ENCODE results near the gene ACTR1B.
"Not testable (repeated sequence)": the region's sequence is repeated elsewhere in the genome, so short reads cannot be mapped to it uniquely, and the experiment has no call there.

The ACTR1B gene

GRCh38 chr2:97611895-97612294, 51.9 kb downstream of the ACTR1B start:
- H4K20me1 ChIP-seq (ENCODE audit: insufficient read depth, low read length, poor library complexity, severe bottlenecking); H3K36me3 ChIP-seq (ENCODE audit: insufficient read depth, low read length); H2AFZ ChIP-seq (ENCODE audit: low read length); H3K9me3 ChIP-seq (ENCODE audit: insufficient read depth, low read depth, low read length); H3F3A ChIP-seq (ENCODE audit: low read depth); H3K4me3 ChIP-seq (ENCODE audit: low read length, poor library complexity, severe bottlenecking); H3K4me2 ChIP-seq (ENCODE audit: low read depth, low read length, poor library complexity, severe bottlenecking); H3K9me2 ChIP-seq (replicated peaks; ENCODE audit: low read depth, low read length); H3K79me2 ChIP-seq (ENCODE audit: insufficient read depth, low read length); H3K9ac ChIP-seq (ENCODE audit: low read depth, low read length, poor library complexity, severe bottlenecking); H3K4me1 ChIP-seq (ENCODE audit: insufficient read depth, low read length, poor library complexity, severe bottlenecking); H3K27me3 ChIP-seq (ENCODE audit: insufficient read depth, low read length, poor library complexity, severe bottlenecking): not testable (repeated sequence)

- H3K9ac ChIP-seq (ENCODE audit: low read depth, low read length, poor library complexity, severe bottlenecking); H4K20me1 ChIP-seq (ENCODE audit: insufficient read depth, low read length, poor library complexity, severe bottlenecking); H3K9me2 ChIP-seq (replicated peaks; ENCODE audit: low read depth, low read length); H3K4me3 ChIP-seq (ENCODE audit: low read length, poor library complexity, severe bottlenecking); H2AFZ ChIP-seq (ENCODE audit: low read length); H3K79me2 ChIP-seq (ENCODE audit: insufficient read depth, low read length); H3K4me2 ChIP-seq (ENCODE audit: low read depth, low read length, poor library complexity, severe bottlenecking); H3K27me3 ChIP-seq (ENCODE audit: insufficient read depth, low read length, poor library complexity, severe bottlenecking); H3F3A ChIP-seq (ENCODE audit: low read depth); H3K4me1 ChIP-seq (ENCODE audit: insufficient read depth, low read length, poor library complexity, severe bottlenecking); H3K36me3 ChIP-seq (ENCODE audit: insufficient read depth, low read length); H3K9me3 ChIP-seq (ENCODE audit: insufficient read depth, low read depth, low read length): not testable (repeated sequence)
Measured at GRCh38 chr2:97608745-97609144, 55.1 kb downstream of the ACTR1B start.

Data from Loucy (cell line).